Stimulated activated CD4-positive, alpha-beta T cell treated with anti-CD3 and anti-CD28 coated beads, Interleukin-12 subunit alpha, Interleukin-12 subunit beta, amount 100 ng/mL, for 4 hours (primary cell): ENCODE measurements around the gene CCND2.

Source experiments
- DNase-seq: peaks from one replicate; pipeline ENCODE4 v3.0.0-alpha.2; 2020

The CCND2 gene

GRCh38 chr12:4277857-4278256, 4.3 kb downstream of the CCND2 start:
- no peak for DNase-seq

- DNase-seq, result no peak
Observed at GRCh38 chr12:4278329-4279197, 5.0 kb downstream of the CCND2 start.

- no peak for DNase-seq
Observed at GRCh38 chr12:4279198-4279690, 5.7 kb downstream of the CCND2 start.

GRCh38 chr12:4280351-4281163, 7.0 kb downstream of the CCND2 start:
- DNase-seq, result no peak

GRCh38 chr12:4281173-4281654, 7.7 kb downstream of the CCND2 start:
- no peak for DNase-seq

GRCh38 chr12:4282103-4282891, 8.7 kb downstream of the CCND2 start:
- no peak for DNase-seq

GRCh38 chr12:4282892-4283511, 9.4 kb downstream of the CCND2 start:
- DNase-seq, result no peak

- no peak for DNase-seq
Observed at GRCh38 chr12:4283512-4284255, 10.1 kb downstream of the CCND2 start.

GRCh38 chr12:4284306-4284705, 10.7 kb downstream of the CCND2 start:
- DNase-seq, result no peak

GRCh38 chr12:4285070-4285469, 11.5 kb downstream of the CCND2 start:
- no peak for DNase-seq

- DNase-seq, result no peak
Observed at GRCh38 chr12:4286228-4286627, 12.7 kb downstream of the CCND2 start.

- DNase-seq, result no peak
Observed at GRCh38 chr12:4286771-4287317, 13.3 kb downstream of the CCND2 start.

- no peak for DNase-seq
Observed at GRCh38 chr12:4287325-4288211, 14.0 kb downstream of the CCND2 start.

- no peak for DNase-seq
Observed at GRCh38 chr12:4288296-4289131, 15.0 kb downstream of the CCND2 start.

GRCh38 chr12:4289231-4289878, 15.8 kb downstream of the CCND2 start:
- DNase-seq, result no peak

- DNase-seq, result no peak
Observed at GRCh38 chr12:4289998-4290790, 16.6 kb downstream of the CCND2 start.

- no peak for DNase-seq
Observed at GRCh38 chr12:4292341-4293073, 18.9 kb downstream of the CCND2 start.
